Left lung (tissue), 10 donors: ENCODE data around the gene TGFBR3L. TPM values are rescaled to one million over a fixed set of nuclear protein-coding genes. Genes with fewer than 3 reads are reported as not detected.
A peak's percentile ranks its signal among the peaks of the same experiment; 100 is the strongest.

Experiments used
- ATAC-seq: fragments of 200-7000 bp; cut with Tn5 transposase; one replicate; pipeline ENCODE4 v1.9.1; 2020; ENCODE audit warnings: moderate library complexity
- DNase-seq, 4 donors: peaks; one replicate each; pipeline ENCODE4 v3.0.0-alpha.2; 2013 to 2020
- H3K27ac ChIP-seq, 2 donors: fragments of 200-600 bp; sonication (generic) in 1 of 2; one replicate each; pipeline versions ENCODE4 v1.5.0 to v1.8.0; 2020 to 2021
- H3K27me3 ChIP-seq, 2 donors: fragments of 200-600 bp; sonication (generic) in 1 of 2; one replicate each; pipeline versions ENCODE4 v1.5.0 to v1.8.0; 2020 to 2021
- H3K36me3 ChIP-seq, 2 donors: fragments of 200-600 bp; sonication (generic) in 1 of 2; one replicate each; pipeline versions ENCODE4 v1.5.0 to v1.8.0; 2020 to 2021
- H3K4me1 ChIP-seq, 2 donors: fragments of 200-600 bp; one replicate each; pipeline ENCODE4 v1.8.0; 2021
- H3K4me3 ChIP-seq, 2 donors: fragments of 200-600 bp; sonication (generic) in 1 of 2; one replicate each; pipeline versions ENCODE4 v1.5.0 to v1.8.0; 2020 to 2021; ENCODE audit warnings: mild to moderate bottlenecking in 1 of 2
- H3K9me3 ChIP-seq, 2 donors: fragments of 200-600 bp; sonication (generic) in 1 of 2; one replicate each; pipeline versions ENCODE4 v1.5.0 to v1.8.0; 2020 to 2021
- intact Hi-C, 2 donors: fragments of 100-400 bp; cut with DNase I; formaldehyde crosslinking; loops; one replicate each; pipeline versions ENCODE4 v1.11.2 to v1.14.2; 2022
- polyA plus RNA-seq, 6 donors: library from polyadenylated mRNA; unstranded; fragments of 120-200 nt; gene quantifications; one replicate each; pipeline ENCODE4 v1.2.1, GENCODE V29; 2013; ENCODE audit not compliant: insufficient read length in 6 of 6
- total RNA-seq, 2 donors: library from RNA; stranded (reverse); fragmentation: NEBNext Ultra II Directional; extraction: Animal tissue kit (Norgen Biotek cat#: 25700); gene quantifications; one replicate each; pipeline ENCODE4 v1.2.1, GENCODE V29; 2021
- TF ChIP-seq, protein P1 (sequence below), 2 donors: fragments of 200-600 bp; sonication (generic) in 1 of 2; IDR thresholded peaks; one replicate each; pipeline versions ENCODE4 v1.5.0 to v1.8.0; 2021; ENCODE audit warnings: antibody characterized with exemption in 2 of 2
- donor health status: DM: no; HTN: yes; CAD: no.
- donor health status: DM: no; HTN: no; CAD: no.

TGFBR3L gene
- total and polyA plus RNA-seq, 8 donors: 0.11 to 0.55 (median 0.24) TPM; not detected in 2

GRCh38 chr19:7911508-7912143 lies 3.0 kb upstream of the TGFBR3L start:
- Histone ChIP-seq H3K27ac (no peak overlapping the region), H3K27me3 (peaks cover 16 to 31% of the 10 kb centered on the region in 2 donors), H3K4me1 (peaks cover 6 to 25% of the 10 kb centered on the region in 2 donors), H3K4me3 (no peak overlapping the region), H3K9me3 (no peaks in the 10 kb centered on the region), H3K36me3 (peaks cover 0 to 57% of the 10 kb centered on the region in 2 donors)
- ATAC-seq: no peak
- peak in 1 of 4 donors; percentile 75 for DNase-seq
- intact Hi-C loops: no loop called here
- TF ChIP-seq, protein P1, sequence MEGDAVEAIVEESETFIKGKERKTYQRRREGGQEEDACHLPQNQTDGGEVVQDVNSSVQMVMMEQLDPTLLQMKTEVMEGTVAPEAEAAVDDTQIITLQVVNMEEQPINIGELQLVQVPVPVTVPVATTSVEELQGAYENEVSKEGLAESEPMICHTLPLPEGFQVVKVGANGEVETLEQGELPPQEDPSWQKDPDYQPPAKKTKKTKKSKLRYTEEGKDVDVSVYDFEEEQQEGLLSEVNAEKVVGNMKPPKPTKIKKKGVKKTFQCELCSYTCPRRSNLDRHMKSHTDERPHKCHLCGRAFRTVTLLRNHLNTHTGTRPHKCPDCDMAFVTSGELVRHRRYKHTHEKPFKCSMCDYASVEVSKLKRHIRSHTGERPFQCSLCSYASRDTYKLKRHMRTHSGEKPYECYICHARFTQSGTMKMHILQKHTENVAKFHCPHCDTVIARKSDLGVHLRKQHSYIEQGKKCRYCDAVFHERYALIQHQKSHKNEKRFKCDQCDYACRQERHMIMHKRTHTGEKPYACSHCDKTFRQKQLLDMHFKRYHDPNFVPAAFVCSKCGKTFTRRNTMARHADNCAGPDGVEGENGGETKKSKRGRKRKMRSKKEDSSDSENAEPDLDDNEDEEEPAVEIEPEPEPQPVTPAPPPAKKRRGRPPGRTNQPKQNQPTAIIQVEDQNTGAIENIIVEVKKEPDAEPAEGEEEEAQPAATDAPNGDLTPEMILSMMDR (IDR thresholded peaks at IDR 0.05): no peak

GRCh38 chr19:7912144-7912696 lies 2.4 kb upstream of the TGFBR3L start:
- DNase-seq (peak in 1 of 4 donors; percentile 67), ATAC-seq (no peak)
- TF ChIP-seq, protein P1 (IDR thresholded peaks at IDR 0.05): no peak
- Histone ChIP-seq H3K9me3 (no peaks in the 10 kb centered on the region), H3K36me3 (peaks cover 0 to 55% of the 10 kb centered on the region in 2 donors), H3K27me3 (peaks cover 22 to 37% of the 10 kb centered on the region in 2 donors), H3K27ac (no peak overlapping the region), H3K4me1 (peaks cover 6 to 25% of the 10 kb centered on the region in 2 donors), H3K4me3 (no peak overlapping the region)
- intact Hi-C loops: no loop called here

- peak in 1 of 4 donors; percentile 71 for DNase-seq
- Histone ChIP-seq H3K9me3 (no peaks in the 10 kb centered on the region), H3K27me3 (peaks cover 29 to 44% of the 10 kb centered on the region in 2 donors), H3K4me3 (no peak overlapping the region), H3K27ac (no peak overlapping the region), H3K36me3 (peaks cover 0 to 54% of the 10 kb centered on the region in 2 donors), H3K4me1 (peaks cover 13 to 25% of the 10 kb centered on the region in 2 donors)
- TF ChIP-seq, protein P1 (IDR thresholded peaks at IDR 0.05): no peak
- intact Hi-C loops: no loop called here
- no peak for ATAC-seq
Observed at GRCh38 chr19:7912697-7913564, 1.7 kb upstream of the TGFBR3L start.

DNA sequence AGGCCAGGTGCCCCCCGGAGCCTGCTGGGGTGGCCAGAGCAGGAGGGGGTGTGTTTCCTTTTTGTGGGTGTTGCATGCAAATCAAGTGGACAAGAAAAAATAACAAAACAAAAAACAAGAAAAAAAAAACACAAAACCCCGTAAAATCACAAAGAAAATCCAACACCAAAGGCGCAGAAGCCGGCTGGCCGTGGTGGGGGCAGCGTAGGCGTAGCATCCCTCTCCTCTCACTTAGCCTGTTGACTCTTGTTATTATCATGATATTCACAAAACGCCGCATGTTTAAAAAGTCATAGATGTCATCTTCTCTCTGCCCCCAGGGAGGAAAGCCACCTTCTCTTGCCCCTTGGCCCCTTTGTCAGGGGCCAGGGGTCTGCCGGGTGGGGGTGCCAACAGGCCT lies 978 bp upstream of the TGFBR3L start:
- intact Hi-C loops: no loop called here
- DNase-seq: no peak
- no peaks in the 10 kb centered on the region for H3K9me3 ChIP-seq
- TF ChIP-seq, protein P1 (IDR thresholded peaks at IDR 0.05): no peak
- peaks cover 13 to 30% of the 10 kb centered on the region in 2 donors for H3K4me1 ChIP-seq
- peaks cover 0 to 53% of the 10 kb centered on the region in 2 donors for H3K36me3 ChIP-seq
- no peak overlapping the region for H3K4me3 ChIP-seq
- H3K27me3 ChIP-seq: peaks cover 36 to 51% of the 10 kb centered on the region in 2 donors
- ATAC-seq: no peak
- no peak overlapping the region for H3K27ac ChIP-seq

GRCh38 chr19:7914099-7914498 lies 531 bp upstream of the TGFBR3L start:
- DNase-seq: no peak
- H3K27me3 ChIP-seq: peaks cover 41 to 56% of the 10 kb centered on the region in 2 donors

More at GRCh38 chr19:7914099-7914498, 531 bp upstream of the TGFBR3L start:
- no peak for ATAC-seq
- TF ChIP-seq, protein P1 (IDR thresholded peaks at IDR 0.05): no peak
- no peak overlapping the region for H3K4me3 ChIP-seq
- peaks cover 0 to 49% of the 10 kb centered on the region in 2 donors for H3K36me3 ChIP-seq
- H3K4me1 ChIP-seq: peaks cover 13 to 34% of the 10 kb centered on the region in 2 donors
- intact Hi-C loops: no loop called here
- H3K27ac ChIP-seq: no peak overlapping the region
- H3K9me3 ChIP-seq: no peaks in the 10 kb centered on the region
